Measurements from ENCODE around the gene ATOH8.

Gene ATOH8

GRCh38 chr2:85736456-85737355 is 17.1 kb upstream of the ATOH8 start:
- DNase-seq, result no peak

GRCh38 chr2:85737481-85737880 is 16.3 kb upstream of the ATOH8 start:
- no peak for DNase-seq

- no peak for DNase-seq
These were observed 15.8 kb upstream of the ATOH8 start for GRCh38 chr2:85737961-85738360.

- DNase-seq, result no peak
These were observed 13.6 kb upstream of the ATOH8 start for GRCh38 chr2:85740193-85740592.

GRCh38 chr2:85741211-85741832 is 12.5 kb upstream of the ATOH8 start:
- no peak for DNase-seq

- no peak for DNase-seq
These were observed 11.8 kb upstream of the ATOH8 start for GRCh38 chr2:85741833-85742455.

GRCh38 chr2:85743304-85743978 is 10.3 kb upstream of the ATOH8 start:
- no peak for DNase-seq

GRCh38 chr2:85744055-85744454 is 9.7 kb upstream of the ATOH8 start:
- no peak for DNase-seq

GRCh38 chr2:85744741-85745601 is 8.8 kb upstream of the ATOH8 start:
- DNase-seq, result no peak

- no peak for DNase-seq
These were observed 8.2 kb upstream of the ATOH8 start for GRCh38 chr2:85745619-85746018.

GRCh38 chr2:85746321-85747004 is 7.3 kb upstream of the ATOH8 start:
- DNase-seq, result no peak

GRCh38 chr2:85747441-85747840 is 6.3 kb upstream of the ATOH8 start:
- no peak for DNase-seq

GRCh38 chr2:85748039-85748734 is 5.6 kb upstream of the ATOH8 start:
- peak in 1 of 2 donors; percentile 15 for DNase-seq

- DNase-seq, result no peak
These were observed 4.6 kb upstream of the ATOH8 start for GRCh38 chr2:85748985-85749875.

- DNase-seq, result peak; percentile 53 to 67
These were observed 2.9 kb upstream of the ATOH8 start for GRCh38 chr2:85750587-85751575.

- no peak for DNase-seq
These were observed 2.2 kb upstream of the ATOH8 start for GRCh38 chr2:85751627-85752026.

- no peak for DNase-seq
These were observed 711 bp upstream of the ATOH8 start for GRCh38 chr2:85753035-85753524.

GRCh38 chr2:85754313-85755095 is 713 bp downstream of the ATOH8 start:
- peak; percentile 14 to 33 for DNase-seq

Data from CD4-positive, alpha-beta T cell treated with Interleukin-4 for 1 hour (primary cell).